OCI-LY7 (cell line): ENCODE data around the gene RNF208.

Experiments used
- CTCF ChIP-seq: fragments of 200-600 bp; sonication (generic); conservative IDR thresholded peaks from 2 replicates; pipeline ENCODE4 v1.5.1; 2014; ENCODE audit warnings: mild to moderate bottlenecking, antibody characterized with exemption, low read length, moderate library complexity, mixed read lengths
- EZH2phosphoT487 ChIP-seq: fragments of 200-600 bp; sonication (generic); IDR thresholded peaks from 2 replicates; pipeline ENCODE4 v1.6.1; 2018; ENCODE audit warnings: low read depth, borderline replicate concordance, mild to moderate bottlenecking, mixed run types, antibody characterized with exemption, low read length, moderate library complexity, mixed read lengths

- TF ChIP-seq CTCF, result no peak
- TF ChIP-seq EZH2phosphoT487, result no peak
Measured at GRCh38 chr9:137194388-137194787, 27.7 kb downstream of the RNF208 start.
